RWPE2 (cell line): ENCODE data around the gene DAW1.
A peak's percentile ranks its signal among the peaks of the same experiment; 100 is the strongest.
"Not testable (repeated sequence)": the region's sequence is repeated elsewhere in the genome, so short reads cannot be mapped to it uniquely, and the experiment has no call there.

Source experiments
- ATAC-seq: fragments of 200-7000 bp; cut with Tn5 transposase; 3 replicates; pipeline ENCODE4 v1.9.1; 2021; ENCODE audit warnings: low read depth
- DNase-seq: peaks from one replicate; pipeline ENCODE4 v3.0.0-alpha.2; 2020; ENCODE audit warnings: low spot score
- H3K27ac ChIP-seq: fragments of 450-650 bp; 2 replicates; pipeline ENCODE4 v1.5.1; 2017; ENCODE audit warnings: mild to moderate bottlenecking; ENCODE audit not compliant: poor library complexity, severe bottlenecking
- H3K27me3 ChIP-seq: fragments of 250-450 bp; sonication (Bioruptor Pico); 2 replicates; pipeline ENCODE4 v1.5.1; 2021; ENCODE audit warnings: mild to moderate bottlenecking, moderate library complexity; ENCODE audit not compliant: insufficient read depth, poor library complexity, severe bottlenecking
- H3K36me3 ChIP-seq: fragments of 250-450 bp; sonication (Bioruptor Pico); 2 replicates; pipeline ENCODE4 v1.5.1; 2020; ENCODE audit warnings: low read depth, mild to moderate bottlenecking, moderate library complexity
- H3K4me1 ChIP-seq: fragments of 250-450 bp; sonication (Bioruptor Pico); 2 replicates; pipeline ENCODE4 v1.5.1; 2021; ENCODE audit warnings: mild to moderate bottlenecking, moderate library complexity; ENCODE audit not compliant: insufficient read depth, poor library complexity, severe bottlenecking
- H3K4me3 ChIP-seq: fragments of 250-450 bp; sonication (Bioruptor Pico); 2 replicates; pipeline ENCODE4 v1.5.1; 2021; ENCODE audit warnings: mild to moderate bottlenecking, moderate library complexity; ENCODE audit not compliant: severe bottlenecking
- H3K9me3 ChIP-seq: fragments of 250-450 bp; sonication (Bioruptor Pico); 2 replicates; pipeline ENCODE4 v1.5.1; 2021; ENCODE audit warnings: mild to moderate bottlenecking, moderate library complexity; ENCODE audit not compliant: severe bottlenecking
- CTCF ChIP-seq: fragments of 450-650 bp; IDR thresholded peaks from one replicate; pipeline ENCODE4 v1.5.1; 2017; ENCODE audit warnings: mild to moderate bottlenecking, moderate library complexity; ENCODE audit not compliant: poor library complexity, severe bottlenecking

DAW1 gene

GRCh38 chr2:227834916-227835650 is 36.3 kb upstream of the DAW1 start:
- Histone ChIP-seq H3K4me1 (peaks cover 7% of the 10 kb centered on the region), H3K4me3 (no peak overlapping the region), H3K27me3 (no peaks in the 10 kb centered on the region), H3K9me3 (no peaks in the 10 kb centered on the region), H3K27ac (no peak overlapping the region), H3K36me3 (no peaks in the 10 kb centered on the region)
- no peak for ATAC-seq
- no peak for TF ChIP-seq CTCF
- DNase-seq, result no peak

GRCh38 chr2:227839339-227840129 is 31.9 kb upstream of the DAW1 start:
- ATAC-seq, result peak; percentile 83
- H3K27ac ChIP-seq, result peak overlapping the region; percentile 13
- not testable (repeated sequence) for H3K36me3 ChIP-seq, H3K27me3 ChIP-seq, DNase-seq, H3K4me3 ChIP-seq, H3K9me3 ChIP-seq
- H3K4me1 ChIP-seq, result peaks cover 11% of the 10 kb centered on the region

DNA sequence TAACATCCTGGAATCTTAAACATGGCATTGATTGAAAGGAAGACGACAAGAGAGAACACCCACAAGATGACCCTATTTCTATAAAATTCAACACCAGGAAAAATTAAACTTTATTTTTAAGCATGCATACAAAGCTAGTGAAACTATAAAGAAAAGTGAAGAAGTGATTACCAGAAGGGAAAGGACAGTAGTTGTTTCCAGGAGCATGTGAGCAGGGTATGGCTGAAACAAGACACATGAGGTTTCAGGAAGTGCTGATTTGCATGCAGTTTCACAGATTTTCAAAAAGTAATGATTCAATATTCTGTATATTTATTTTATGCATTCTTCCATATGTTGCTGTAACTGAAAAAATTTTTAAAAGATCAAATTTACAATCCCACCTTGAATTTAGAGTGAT is 24.6 kb upstream of the DAW1 start:
- ATAC-seq (no peak), DNase-seq (no peak)
- no peak overlapping the region for H3K4me3 ChIP-seq
- no peak for TF ChIP-seq CTCF
- no peak overlapping the region for H3K27ac ChIP-seq
- H3K27me3 ChIP-seq, result no peaks in the 10 kb centered on the region
- peaks cover 23% of the 10 kb centered on the region for H3K4me1 ChIP-seq
- no peaks in the 10 kb centered on the region for H3K9me3 ChIP-seq
- H3K36me3 ChIP-seq, result no peaks in the 10 kb centered on the region

GRCh38 chr2:227848146-227848545 is 23.3 kb upstream of the DAW1 start:
- H3K36me3 ChIP-seq, result no peaks in the 10 kb centered on the region
- DNase-seq (no peak), ATAC-seq (no peak)
- peak overlapping the region; percentile 51 for H3K27ac ChIP-seq
- no peak for TF ChIP-seq CTCF
- H3K4me3 ChIP-seq, result no peak overlapping the region
- H3K9me3 ChIP-seq, result no peaks in the 10 kb centered on the region
- H3K4me1 ChIP-seq, result peaks cover 28% of the 10 kb centered on the region
- no peaks in the 10 kb centered on the region for H3K27me3 ChIP-seq

DNA sequence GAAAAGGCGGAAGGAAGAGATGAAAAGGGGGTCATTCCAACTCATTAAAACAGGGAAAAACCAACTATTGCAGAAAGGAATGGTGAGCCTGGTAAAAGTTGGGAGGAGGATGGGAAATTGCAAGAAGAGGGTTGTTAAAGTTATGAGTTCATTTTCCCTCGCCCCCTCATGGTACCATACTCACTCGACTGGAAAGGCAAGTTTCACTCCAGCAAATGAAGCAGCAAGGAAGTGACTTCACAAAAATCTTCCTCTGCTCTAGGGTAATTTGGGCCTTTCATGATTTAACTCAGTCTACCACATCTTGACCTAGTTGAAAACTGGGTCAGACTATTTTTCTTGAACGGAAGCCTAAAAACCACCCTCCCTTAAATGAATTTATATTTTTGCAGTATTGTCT is 22.8 kb upstream of the DAW1 start:
- Histone ChIP-seq H3K4me1 (peaks cover 32% of the 10 kb centered on the region), H3K27me3 (no peaks in the 10 kb centered on the region), H3K27ac (peak overlapping the region; percentile 51), H3K9me3 (no peaks in the 10 kb centered on the region), H3K36me3 (no peaks in the 10 kb centered on the region), H3K4me3 (no peak overlapping the region)
- DNase-seq, result no peak
- ATAC-seq, result no peak
- TF ChIP-seq CTCF, result no peak
